Measurements from ENCODE around the gene AIF1. TPM values are rescaled to one million over a fixed set of nuclear protein-coding genes. Genes with fewer than 3 reads are reported as not detected.

The AIF1 gene
- total RNA-seq, 1 donor from 2014 or later = 15.2 TPM

GRCh38 chr6:31592396-31592771 lies 22.6 kb upstream of the AIF1 start:
- Histone ChIP-seq H3K27me3 (ENCODE audit: low read depth) (no peaks in the 10 kb centered on the region), H3K36me3 (no peaks in the 10 kb centered on the region), H3K9me3 (replicated peaks) (no peaks in the 10 kb centered on the region), H3K27ac (replicated peaks) (no peak overlapping the region), H3K4me1 (no peaks in the 10 kb centered on the region), H3K4me3 (no peak overlapping the region)
- intact Hi-C loops (cut with micrococcal nuclease) = no loop called here
- TF ChIP-seq, protein P1, sequence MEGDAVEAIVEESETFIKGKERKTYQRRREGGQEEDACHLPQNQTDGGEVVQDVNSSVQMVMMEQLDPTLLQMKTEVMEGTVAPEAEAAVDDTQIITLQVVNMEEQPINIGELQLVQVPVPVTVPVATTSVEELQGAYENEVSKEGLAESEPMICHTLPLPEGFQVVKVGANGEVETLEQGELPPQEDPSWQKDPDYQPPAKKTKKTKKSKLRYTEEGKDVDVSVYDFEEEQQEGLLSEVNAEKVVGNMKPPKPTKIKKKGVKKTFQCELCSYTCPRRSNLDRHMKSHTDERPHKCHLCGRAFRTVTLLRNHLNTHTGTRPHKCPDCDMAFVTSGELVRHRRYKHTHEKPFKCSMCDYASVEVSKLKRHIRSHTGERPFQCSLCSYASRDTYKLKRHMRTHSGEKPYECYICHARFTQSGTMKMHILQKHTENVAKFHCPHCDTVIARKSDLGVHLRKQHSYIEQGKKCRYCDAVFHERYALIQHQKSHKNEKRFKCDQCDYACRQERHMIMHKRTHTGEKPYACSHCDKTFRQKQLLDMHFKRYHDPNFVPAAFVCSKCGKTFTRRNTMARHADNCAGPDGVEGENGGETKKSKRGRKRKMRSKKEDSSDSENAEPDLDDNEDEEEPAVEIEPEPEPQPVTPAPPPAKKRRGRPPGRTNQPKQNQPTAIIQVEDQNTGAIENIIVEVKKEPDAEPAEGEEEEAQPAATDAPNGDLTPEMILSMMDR (IDR thresholded peaks at IDR 0.05; ENCODE audit: borderline replicate concordance) = no peak
- DNase-seq = no peak

DNA sequence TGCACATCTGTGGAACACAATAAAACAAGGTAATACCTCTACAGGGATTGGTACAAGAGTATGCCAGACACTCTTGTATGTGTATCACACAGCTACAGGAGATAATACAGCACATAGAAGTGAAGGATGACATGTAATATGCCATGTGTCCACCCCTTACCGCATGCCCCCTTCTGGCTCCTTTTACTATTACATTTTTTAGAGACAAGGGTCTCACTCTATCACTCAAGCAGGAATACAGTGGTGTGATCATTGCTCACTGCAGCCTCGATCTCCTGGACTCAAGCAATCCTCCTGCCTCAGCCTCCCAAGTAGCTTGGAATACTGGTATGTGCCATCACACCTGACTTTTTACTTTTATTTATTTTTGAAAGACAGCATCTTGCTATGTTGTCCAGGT lies 18.0 kb upstream of the AIF1 start:
- no peaks in the 10 kb centered on the region for H3K4me1 ChIP-seq
- H3K9me3 ChIP-seq (replicated peaks) = no peaks in the 10 kb centered on the region
- no peaks in the 10 kb centered on the region for H3K27me3 ChIP-seq (ENCODE audit: low read depth)
- DNase-seq = no peak
- intact Hi-C loops (cut with micrococcal nuclease) = no loop called here
- TF ChIP-seq, protein P1 (IDR thresholded peaks at IDR 0.05; ENCODE audit: borderline replicate concordance) = peak; percentile 50
- H3K36me3 ChIP-seq = no peaks in the 10 kb centered on the region
- H3K4me3 ChIP-seq = no peak overlapping the region
- no peak overlapping the region for H3K27ac ChIP-seq (replicated peaks)

DNA sequence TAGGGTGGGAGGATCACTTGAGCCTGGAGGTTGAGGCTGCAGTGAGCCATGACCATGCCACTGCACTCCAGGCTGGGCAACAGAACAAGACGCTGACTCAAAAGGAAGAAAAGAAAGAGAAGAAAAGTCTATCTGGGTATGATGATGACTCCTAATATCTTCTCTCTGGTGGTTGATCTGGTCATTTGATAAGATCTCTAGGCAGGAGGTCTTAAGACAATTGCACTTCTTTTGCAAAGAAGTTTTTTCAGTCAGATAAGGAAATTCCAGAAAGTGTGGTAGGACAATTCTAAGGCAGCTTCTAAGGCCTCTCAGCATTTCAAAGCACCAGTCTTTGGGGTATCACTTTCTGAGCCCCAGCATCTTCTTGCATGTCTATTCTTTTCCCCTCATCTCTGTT lies 7.7 kb upstream of the AIF1 start:
- no peak overlapping the region for H3K27ac ChIP-seq (replicated peaks)
- TF ChIP-seq, protein P1 (IDR thresholded peaks at IDR 0.05; ENCODE audit: borderline replicate concordance) = no peak
- DNase-seq = no peak
- H3K9me3 ChIP-seq (replicated peaks) = no peaks in the 10 kb centered on the region
- H3K27me3 ChIP-seq (ENCODE audit: low read depth) = no peaks in the 10 kb centered on the region
- no peaks in the 10 kb centered on the region for H3K4me1 ChIP-seq
- H3K36me3 ChIP-seq = no peaks in the 10 kb centered on the region
- no peak overlapping the region for H3K4me3 ChIP-seq
- intact Hi-C loops (cut with micrococcal nuclease) = no loop called here

- Histone ChIP-seq H3K36me3 (no peaks in the 10 kb centered on the region), H3K27me3 (ENCODE audit: low read depth) (no peaks in the 10 kb centered on the region), H3K27ac (replicated peaks) (no peak overlapping the region), H3K4me3 (no peak overlapping the region), H3K9me3 (replicated peaks) (no peaks in the 10 kb centered on the region), H3K4me1 (no peaks in the 10 kb centered on the region)
- no peak for DNase-seq
- TF ChIP-seq, protein P1 (IDR thresholded peaks at IDR 0.05; ENCODE audit: borderline replicate concordance) = no peak
- intact Hi-C loops (cut with micrococcal nuclease) = no loop called here
These were observed 5.3 kb upstream of the AIF1 start for GRCh38 chr6:31609519-31610406.

DNA sequence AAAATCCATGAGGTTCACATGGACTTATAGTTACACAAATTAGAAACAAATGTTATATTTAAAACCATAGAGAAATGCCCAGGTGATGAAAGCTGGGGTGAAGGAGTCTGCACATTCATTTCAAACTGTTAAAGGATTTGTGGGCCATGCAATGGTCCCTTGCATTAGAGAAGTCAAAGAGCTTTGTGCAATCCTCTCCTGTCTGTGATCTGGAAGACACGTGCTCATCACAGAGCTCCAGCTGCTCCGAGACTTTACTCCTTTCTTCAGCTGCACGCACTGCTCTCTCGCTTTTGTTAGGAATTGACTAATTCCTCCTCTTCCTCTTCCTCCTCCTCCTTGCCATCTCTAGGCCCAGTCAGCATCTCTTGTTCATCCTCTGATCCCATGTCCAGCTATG lies 4.1 kb upstream of the AIF1 start:
- H3K9me3 ChIP-seq (replicated peaks) = no peaks in the 10 kb centered on the region
- no peak overlapping the region for H3K4me3 ChIP-seq
- TF ChIP-seq, protein P1 (IDR thresholded peaks at IDR 0.05; ENCODE audit: borderline replicate concordance) = no peak
- no peaks in the 10 kb centered on the region for H3K27me3 ChIP-seq (ENCODE audit: low read depth)
- no peak for DNase-seq
- H3K36me3 ChIP-seq = no peaks in the 10 kb centered on the region
- H3K27ac ChIP-seq (replicated peaks) = no peak overlapping the region
- no peaks in the 10 kb centered on the region for H3K4me1 ChIP-seq
- intact Hi-C loops (cut with micrococcal nuclease) = no loop called here

Data from left ventricle myocardium inferior (tissue), 1 donor.